Measurements from ENCODE around the gene RHEBL1.

The RHEBL1 gene

DNA sequence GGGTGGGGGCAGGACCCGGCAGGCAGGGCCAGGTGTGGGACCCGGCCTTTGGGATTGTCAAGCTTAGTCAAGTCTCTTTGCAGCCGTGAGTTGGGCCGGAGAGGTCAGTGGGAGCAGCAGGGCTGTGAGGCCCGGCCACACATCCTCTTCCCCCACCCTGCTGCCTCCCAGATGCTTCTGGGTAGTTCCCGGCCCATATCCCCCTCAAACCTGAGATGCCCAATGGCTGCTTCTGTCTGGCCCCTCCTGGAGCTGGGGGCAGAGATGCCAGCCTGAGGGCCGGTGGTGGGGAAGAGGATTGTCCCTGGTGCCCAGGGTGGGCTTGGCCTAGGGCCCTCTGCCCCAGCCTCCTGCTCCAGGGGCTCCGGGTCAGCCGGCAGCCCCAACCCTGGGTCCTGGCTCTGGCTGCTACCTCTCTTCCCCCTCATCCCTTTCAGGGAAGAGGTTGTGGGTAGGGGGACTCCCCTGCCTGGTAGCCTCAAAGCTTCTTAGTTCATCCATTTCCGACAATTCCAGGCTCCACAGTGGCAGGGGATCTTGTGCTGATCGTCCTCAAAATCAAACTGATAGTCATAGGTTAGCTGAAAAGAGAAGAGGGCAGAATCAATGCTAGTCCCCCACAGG lies 48.4 kb downstream of the RHEBL1 start (continued):
- TF ChIP-seq ZNF394 (tag by site-specific recombination; IDR thresholded peaks at IDR 0.05; ENCODE audit: borderline replicate concordance) (no peak), ZNF274 (IDR thresholded peaks at IDR 0.05; ENCODE audit: low read length) (no peak), ZNF274 (tag by site-specific recombination; IDR thresholded peaks at IDR 0.05; ENCODE audit: borderline replicate concordance) (no peak), KLF9 (tag by site-specific recombination; IDR thresholded peaks at IDR 0.05; ENCODE audit: low read depth) (no peak), ZNF138 (tag by site-specific recombination; IDR thresholded peaks at IDR 0.05; ENCODE audit: borderline replicate concordance) (no peak), YY1 (tag by site-specific recombination; IDR thresholded peaks at IDR 0.05) (no peak)
- TF ChIP-seq, protein P1, sequence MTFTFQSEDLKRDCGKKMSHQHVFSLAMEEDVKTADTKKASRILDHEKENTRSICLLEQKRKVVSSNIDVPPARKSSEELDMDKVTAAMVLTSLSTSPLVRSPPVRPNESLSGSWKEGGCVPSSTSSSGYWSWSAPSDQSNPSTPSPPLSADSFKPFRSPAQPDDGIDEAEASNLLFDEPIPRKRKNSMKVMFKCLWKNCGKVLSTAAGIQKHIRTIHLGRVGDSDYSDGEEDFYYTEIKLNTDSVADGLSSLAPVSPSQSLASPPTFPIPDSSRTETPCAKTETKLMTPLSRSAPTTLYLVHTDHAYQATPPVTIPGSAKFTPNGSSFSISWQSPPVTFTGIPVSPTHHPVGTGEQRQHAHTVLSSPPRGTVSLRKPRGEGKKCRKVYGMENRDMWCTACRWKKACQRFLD (tag by site-specific recombination; IDR thresholded peaks at IDR 0.05), result no peak

DNA sequence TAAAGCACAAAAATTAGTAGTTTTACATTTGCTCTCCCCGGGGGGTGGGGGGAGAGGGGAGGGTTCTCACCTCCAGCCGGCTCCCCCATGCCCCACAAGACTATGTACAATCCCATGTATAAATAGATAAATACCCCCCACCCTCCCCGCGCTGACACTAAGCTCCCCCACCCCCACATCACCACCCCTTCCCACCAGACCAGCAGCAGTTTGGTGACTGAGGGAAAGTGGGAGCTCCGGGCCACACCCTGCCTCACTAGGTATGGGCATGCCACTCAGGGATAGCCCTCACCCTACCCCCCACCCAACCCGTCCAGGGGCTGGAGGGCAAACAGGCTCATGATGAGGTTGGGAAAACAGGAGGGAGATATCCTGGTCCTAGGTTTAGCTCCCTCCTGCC lies 49.3 kb downstream of the RHEBL1 start:
- H3K4me3 ChIP-seq (ENCODE audit: low read depth, low read length), result no peak overlapping the region
- TF ChIP-seq, protein P2, sequence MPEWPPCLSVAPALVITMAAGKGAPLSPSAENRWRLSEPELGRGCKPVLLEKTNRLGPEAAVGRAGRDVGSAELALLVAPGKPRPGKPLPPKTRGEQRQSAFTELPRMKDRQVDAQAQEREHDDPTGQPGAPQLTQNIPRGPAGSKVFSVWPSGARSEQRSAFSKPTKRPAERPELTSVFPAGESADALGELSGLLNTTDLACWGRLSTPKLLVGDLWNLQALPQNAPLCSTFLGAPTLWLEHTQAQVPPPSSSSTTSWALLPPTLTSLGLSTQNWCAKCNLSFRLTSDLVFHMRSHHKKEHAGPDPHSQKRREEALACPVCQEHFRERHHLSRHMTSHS (tag by site-specific recombination; IDR thresholded peaks at IDR 0.05), result no peak
- TF ChIP-seq ZNF155 (tag by site-specific recombination; IDR thresholded peaks at IDR 0.05) (no peak), IKZF3 (tag by site-specific recombination; IDR thresholded peaks at IDR 0.05) (0 out of 2 replicates have a peak, but pooled peaks have one; percentile 19)
- H3K36me3 ChIP-seq (ENCODE audit: control insufficient read depth in 2 of 2, insufficient read depth in 1 of 2, low read length in 2 of 2), result peaks cover 8 to 46% of the 10 kb centered on the region in 2 experiments; a peak in 2 of 3 replicates
- H3K4me1 ChIP-seq (ENCODE audit: control insufficient read depth, insufficient read depth, low read length), result no peaks in the 10 kb centered on the region; the same call in 1 of the 2 replicates
- ChIA-PET CTCF (interaction anchor here (0.7 to 2.6 kb wide), 9 partner anchors 8 to 277 kb away, joined by 3 to 14 read pairs (median 5); no protein-coding TSS in a partner anchor), POLR2A (interaction anchor here (0.6 to 1.2 kb wide), 6 partner anchors 10 to 1065 kb away, joined by 3 to 6 read pairs (median 3); no protein-coding TSS in a partner anchor)
- H3K27ac ChIP-seq (ENCODE audit: extremely low read depth, low read depth, low read length), result no peak overlapping the region
- no peaks in the 10 kb centered on the region for H3K9me3 ChIP-seq (ENCODE audit: control insufficient read depth, insufficient read depth, low read depth, low read length)

DNA sequence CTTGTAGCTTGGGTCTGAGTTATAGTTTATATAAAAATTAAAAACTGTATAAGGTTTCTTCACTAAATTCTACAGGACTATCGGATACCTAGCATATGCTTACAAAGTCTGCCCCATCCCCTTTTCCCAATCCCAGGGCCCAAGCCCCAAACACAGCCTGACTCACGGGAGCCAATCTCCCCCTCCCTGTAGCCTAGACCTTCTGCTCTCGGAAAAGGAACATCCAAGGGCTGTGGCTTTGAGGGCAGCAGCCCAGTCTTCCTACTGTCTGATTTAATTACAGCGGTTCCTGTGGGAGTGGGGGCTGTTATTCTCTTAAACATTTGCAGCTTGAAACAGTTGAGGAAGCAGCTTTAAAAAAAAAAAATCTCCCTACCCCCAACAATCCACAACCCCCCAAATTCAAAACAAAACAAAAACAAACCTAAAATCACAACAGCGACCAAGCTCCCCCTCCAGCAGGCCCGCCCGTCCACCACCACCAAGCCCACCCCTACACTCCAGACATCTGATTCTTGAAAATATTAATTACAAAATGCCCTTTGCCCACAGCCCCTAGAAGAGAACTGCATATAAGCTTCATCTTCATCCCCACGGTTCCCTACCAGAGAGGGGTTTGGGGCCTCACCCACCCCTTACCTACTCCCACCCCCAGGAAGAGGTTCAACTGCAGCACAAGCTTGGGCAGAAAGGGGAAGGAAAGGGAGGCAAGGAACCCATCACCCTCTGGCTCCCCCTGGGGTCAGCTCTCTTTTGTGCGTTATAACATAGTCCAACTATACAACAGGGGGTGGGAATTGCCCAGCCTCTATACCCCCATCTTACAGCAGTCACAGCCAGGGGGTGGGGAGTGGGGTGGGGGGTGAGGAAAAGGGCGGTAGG lies 50.1 kb downstream of the RHEBL1 start:
- ChIA-PET CTCF (interaction anchor here (0.6 to 2.6 kb wide), 14 partner anchors 9 to 277 kb away, joined by 3 to 14 read pairs (median 4); no protein-coding TSS in a partner anchor), POLR2A (interaction anchor here (0.6 to 1.2 kb wide), 8 partner anchors 17 to 1066 kb away, joined by 3 to 6 read pairs (median 4); partner anchors contain the start of gene LMBR1L)
- Histone ChIP-seq H3K4me1 (ENCODE audit: control insufficient read depth, insufficient read depth, low read length) (no peaks in the 10 kb centered on the region; the same call in 1 of the 2 replicates), H3K9me3 (ENCODE audit: control insufficient read depth, insufficient read depth, low read depth, low read length) (no peaks in the 10 kb centered on the region), H3K4me3 (ENCODE audit: low read depth, low read length) (no peak overlapping the region), H3K36me3 (ENCODE audit: control insufficient read depth in 2 of 2, insufficient read depth in 1 of 2, low read length in 2 of 2) (peaks cover 8 to 39% of the 10 kb centered on the region in 2 experiments; a peak in 2 of 3 replicates), H3K27ac (ENCODE audit: extremely low read depth, low read depth, low read length) (peak overlapping the region; percentile 55)
- TF ChIP-seq YY2 (tag by site-specific recombination; IDR thresholded peaks at IDR 0.05) (no peak), ZSCAN30 (tag by site-specific recombination; IDR thresholded peaks at IDR 0.05) (no peak), ZNF394 (tag by site-specific recombination; IDR thresholded peaks at IDR 0.05; ENCODE audit: borderline replicate concordance) (no peak), ZNF48 (tag by site-specific recombination; IDR thresholded peaks at IDR 0.05) (no peak), ZNF501 (tag by site-specific recombination; IDR thresholded peaks at IDR 0.05) (no peak), ZNF529 (tag by site-specific recombination; IDR thresholded peaks at IDR 0.05; ENCODE audit: insufficient replicate concordance) (no peak), ZNF37A (tag by site-specific recombination; IDR thresholded peaks at IDR 0.05) (no peak), FEZF1 (tag by site-specific recombination; IDR thresholded peaks at IDR 0.05) (no peak), RBAK (tag by site-specific recombination; IDR thresholded peaks at IDR 0.05) (no peak), ZNF274 (IDR thresholded peaks at IDR 0.05; ENCODE audit: low read length) (no peak), ZNF274 (tag by site-specific recombination; IDR thresholded peaks at IDR 0.05; ENCODE audit: borderline replicate concordance) (no peak), ZNF624 (tag by site-specific recombination; IDR thresholded peaks at IDR 0.05) (no peak), ZIC2 (tag by site-specific recombination; IDR thresholded peaks at IDR 0.05) (no peak)
- TF ChIP-seq, protein P3, sequence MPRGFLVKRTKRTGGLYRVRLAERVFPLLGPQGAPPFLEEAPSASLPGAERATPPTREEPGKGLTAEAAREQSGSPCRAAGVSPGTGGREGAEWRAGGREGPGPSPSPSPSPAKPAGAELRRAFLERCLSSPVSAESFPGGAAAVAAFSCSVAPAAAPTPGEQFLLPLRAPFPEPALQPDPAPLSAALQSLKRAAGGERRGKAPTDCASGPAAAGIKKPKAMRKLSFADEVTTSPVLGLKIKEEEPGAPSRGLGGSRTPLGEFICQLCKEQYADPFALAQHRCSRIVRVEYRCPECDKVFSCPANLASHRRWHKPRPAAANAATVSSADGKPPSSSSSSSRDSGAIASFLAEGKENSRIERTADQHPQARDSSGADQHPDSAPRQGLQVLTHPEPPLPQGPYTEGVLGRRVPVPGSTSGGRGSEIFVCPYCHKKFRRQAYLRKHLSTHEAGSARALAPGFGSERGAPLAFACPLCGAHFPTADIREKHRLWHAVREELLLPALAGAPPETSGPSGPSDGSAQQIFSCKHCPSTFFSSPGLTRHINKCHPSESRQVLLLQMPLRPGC (tag by site-specific recombination; IDR thresholded peaks at IDR 0.05), result no peak
- TF ChIP-seq, protein P1 (tag by site-specific recombination; IDR thresholded peaks at IDR 0.05), result no peak
- TF ChIP-seq, protein P2 (tag by site-specific recombination; IDR thresholded peaks at IDR 0.05), result no peak
- TF ChIP-seq, protein P4, sequence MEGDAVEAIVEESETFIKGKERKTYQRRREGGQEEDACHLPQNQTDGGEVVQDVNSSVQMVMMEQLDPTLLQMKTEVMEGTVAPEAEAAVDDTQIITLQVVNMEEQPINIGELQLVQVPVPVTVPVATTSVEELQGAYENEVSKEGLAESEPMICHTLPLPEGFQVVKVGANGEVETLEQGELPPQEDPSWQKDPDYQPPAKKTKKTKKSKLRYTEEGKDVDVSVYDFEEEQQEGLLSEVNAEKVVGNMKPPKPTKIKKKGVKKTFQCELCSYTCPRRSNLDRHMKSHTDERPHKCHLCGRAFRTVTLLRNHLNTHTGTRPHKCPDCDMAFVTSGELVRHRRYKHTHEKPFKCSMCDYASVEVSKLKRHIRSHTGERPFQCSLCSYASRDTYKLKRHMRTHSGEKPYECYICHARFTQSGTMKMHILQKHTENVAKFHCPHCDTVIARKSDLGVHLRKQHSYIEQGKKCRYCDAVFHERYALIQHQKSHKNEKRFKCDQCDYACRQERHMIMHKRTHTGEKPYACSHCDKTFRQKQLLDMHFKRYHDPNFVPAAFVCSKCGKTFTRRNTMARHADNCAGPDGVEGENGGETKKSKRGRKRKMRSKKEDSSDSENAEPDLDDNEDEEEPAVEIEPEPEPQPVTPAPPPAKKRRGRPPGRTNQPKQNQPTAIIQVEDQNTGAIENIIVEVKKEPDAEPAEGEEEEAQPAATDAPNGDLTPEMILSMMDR (tag by site-specific recombination; IDR thresholded peaks at IDR 0.05), result 0 out of 2 replicates have a peak, but pooled peaks have one; percentile 12
